GM19468 (cell line): Measurements from ENCODE around the gene NAPA.

Source experiments
- ATAC-seq: cut with Tn5 transposase; IDR thresholded peaks from one replicate; pipeline ENCODE4 v1.9.1; 2021; ENCODE audit warnings: mild to moderate bottlenecking, moderate library complexity, moderate number of reproducible peaks; ENCODE audit not compliant: unreplicated experiment; ENCODE audit errors: extremely low read depth

Gene NAPA

DNA sequence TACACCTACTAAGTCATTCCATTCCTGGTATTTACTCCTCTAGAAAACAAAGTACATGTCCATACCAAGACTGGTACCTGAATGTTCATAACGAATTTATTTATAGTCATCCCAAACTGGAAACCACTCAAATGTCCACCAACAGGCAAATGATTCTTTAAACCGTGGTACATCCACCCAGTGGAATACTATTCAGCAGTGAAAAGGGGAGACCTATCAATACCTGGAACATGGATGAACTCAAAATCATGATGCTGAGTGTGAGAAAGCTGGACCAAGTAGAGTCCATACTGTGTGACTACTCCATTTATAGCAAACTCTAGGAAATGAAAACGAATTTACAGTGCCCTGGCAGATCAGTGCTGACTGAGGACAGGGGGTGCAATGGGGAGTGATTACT, 11.9 kb upstream of the NAPA start:
- ATAC-seq = no peak

DNA sequence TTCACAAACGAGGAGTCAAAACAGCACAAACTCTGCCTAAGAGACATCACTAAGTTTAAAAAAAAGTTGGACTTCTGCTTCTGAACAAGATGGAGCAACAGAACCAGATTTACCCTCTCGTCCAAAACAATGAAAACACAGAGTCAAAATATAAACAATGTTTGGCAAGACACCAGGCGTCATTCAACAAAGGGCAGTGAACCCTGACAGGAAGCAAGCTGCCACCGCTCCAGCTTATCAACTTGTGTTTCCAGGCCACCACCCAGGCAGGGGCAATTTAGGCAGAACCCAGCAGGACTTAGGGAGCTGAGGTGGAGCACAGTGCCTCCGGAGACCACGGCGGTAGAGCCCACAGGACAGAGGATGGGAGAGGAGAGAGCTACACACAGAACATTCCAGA, 8.6 kb upstream of the NAPA start:
- no peak for ATAC-seq

DNA sequence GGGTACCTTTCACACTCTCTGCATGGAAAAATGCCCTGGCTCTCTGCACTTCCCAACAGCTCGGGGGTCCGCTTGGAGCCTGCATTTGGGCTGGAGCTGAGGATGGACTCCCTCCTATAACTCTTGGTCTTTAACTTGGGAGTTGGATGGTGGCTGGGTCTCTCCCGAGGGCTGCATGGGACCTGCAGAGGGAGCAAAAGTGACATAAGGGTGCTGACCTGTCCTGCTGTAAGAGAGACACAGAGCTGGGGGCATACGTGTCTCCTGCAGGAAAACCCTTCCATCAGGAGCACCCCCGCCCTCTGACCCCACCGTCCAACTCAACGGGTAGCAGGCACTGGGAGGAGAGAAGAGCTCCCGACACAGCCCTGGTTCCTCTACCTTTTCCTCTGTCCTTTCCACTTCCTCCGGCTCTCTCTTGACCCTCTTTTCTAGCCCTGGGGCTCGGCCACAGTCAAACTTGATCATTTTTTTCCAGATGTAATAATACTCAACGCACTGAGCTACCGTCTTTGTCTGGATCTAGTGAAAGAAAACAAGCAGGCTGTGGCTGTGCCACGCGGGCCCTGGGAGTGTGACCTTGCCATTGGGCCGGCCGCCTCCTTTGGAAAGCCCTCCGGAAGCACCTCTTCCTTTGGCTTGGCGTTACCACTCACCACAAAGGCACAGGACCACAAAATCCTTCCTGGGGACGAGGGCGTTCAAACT, 6.8 kb upstream of the NAPA start:
- no peak for ATAC-seq

DNA sequence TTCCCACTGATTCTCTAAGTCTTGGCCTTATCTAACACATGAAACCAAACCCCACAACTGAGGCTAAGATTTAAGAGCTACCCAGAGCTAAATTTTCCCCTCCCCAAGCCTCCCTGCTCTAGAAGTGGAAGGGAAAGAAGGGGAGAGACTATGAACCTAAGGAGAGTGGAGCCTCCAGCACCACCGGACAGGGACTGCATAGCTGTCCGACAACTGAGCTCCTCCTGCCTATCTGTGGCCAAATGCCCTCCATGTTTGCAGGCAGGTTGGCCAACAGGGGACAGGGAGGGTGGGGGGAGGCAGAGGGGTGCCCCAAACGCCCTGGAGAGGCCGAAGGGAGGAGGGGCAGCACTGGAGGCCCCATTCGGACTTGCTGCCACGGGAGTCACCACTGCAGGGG, 6.0 kb upstream of the NAPA start:
- ATAC-seq = no peak

DNA sequence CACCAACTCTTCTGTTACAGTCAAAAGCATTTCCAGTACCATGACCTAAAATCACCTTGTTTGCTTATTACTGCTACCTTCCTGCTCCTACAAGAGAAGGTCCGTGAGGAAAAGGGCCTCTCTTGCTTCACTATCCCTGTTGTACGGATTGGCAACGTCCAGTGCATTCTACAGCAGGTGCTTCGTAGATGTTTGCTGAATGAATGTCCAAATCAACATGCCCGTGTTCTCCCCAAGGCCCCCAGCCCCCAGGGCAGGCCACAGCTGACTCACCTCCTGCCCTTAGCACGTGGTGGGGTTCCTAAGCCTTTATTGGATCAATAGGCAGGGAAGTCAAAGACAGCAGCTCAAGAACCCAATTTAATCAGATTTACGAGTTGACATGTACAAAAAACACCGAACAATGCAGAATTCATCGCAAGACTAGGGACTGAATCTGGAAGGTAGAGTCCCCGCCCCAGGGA, 5.5 kb upstream of the NAPA start:
- no peak for ATAC-seq

DNA sequence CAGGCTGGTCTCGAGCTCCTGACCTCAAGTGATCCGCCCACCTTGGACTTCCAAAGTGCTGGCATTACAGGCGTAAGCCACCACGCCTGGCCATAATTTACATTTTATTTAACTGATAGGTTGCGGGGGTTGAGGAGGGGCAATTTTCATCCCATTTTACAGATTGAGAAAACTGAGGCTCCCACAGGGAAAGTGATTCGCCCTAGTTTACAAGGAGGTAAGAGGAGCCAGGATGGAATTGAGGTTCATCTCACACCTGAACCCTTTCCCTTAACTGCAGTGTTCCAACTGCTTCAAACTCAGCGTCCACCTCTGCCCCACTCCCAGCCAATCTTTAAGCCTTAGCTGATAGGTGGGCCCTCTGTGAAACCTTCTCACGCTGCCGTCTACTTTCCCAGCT, 4.0 kb upstream of the NAPA start:
- ATAC-seq = no peak

DNA sequence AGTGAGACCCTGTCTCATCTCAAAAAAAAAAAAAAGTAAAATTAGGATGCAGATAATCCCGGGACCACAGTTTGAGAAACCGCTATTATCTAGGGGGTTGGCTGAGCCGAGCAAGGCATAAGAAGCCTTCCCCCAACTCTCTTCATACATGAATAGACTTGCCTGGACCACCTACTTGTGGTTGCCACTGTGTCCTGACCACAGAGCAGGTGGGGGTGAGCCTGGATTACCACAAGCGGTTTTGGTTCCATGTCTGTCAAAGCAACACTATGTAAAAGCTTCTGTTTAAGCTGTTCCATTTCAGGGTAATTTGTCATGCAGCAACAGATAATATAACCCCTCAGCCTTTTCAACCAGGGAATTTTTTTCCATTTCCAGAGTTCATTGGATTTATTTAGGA, 3.3 kb upstream of the NAPA start:
- peak; percentile 22 for ATAC-seq

DNA sequence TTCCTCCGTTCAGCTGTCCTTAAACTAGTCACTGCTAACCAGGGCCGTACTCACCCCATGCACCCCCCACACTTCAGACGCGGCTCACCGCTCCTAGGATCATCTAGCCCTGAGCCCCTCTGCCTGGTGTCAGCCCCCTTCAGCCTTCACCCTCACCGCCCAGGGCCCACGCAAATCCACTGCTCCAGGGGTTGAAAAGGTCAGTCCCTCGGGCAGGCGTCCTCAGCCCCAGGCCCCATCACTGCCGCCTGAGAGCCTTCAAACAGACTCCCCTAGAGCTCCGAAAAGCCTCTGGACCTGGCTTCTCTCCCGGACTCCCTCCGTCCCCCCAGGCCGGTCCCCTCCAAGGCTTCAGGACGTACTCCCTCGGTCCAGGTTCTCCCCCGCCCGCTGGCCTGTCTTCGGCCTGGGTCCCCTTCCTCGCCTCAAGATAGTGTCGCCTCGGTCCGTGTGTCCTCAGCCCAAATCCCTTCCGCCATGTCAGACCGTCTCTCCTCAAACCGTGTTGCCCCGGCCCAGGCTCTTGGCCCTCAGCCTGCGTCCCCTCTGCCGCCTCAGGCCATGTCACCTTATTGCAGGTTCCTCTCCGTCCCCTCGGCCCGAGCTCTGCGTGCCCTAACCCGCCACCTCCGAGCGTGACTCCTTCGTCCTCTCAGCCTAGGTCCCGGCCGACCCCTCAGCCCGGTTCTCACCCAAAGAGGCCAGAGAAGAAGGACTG, 553 bp downstream of the NAPA start:
- ATAC-seq = no peak

DNA sequence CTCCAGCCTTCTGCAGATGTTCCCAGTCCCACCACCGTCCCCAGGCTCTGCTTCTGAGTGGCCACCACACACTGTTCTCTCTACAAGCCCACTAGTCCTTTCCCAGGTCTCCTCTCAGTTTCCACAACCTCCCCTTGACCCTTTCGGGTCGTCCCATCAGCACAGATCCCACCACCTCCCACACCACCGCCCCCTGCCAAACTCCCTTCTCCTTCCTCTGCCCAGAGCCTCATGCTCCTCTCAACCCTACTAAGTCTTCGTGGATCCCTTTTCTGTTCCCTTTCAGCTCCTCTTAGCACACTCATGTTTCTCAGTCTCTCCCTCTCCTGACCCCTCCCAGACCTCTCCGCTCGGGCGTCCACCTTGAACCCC, 1.9 kb downstream of the NAPA start:
- ATAC-seq = no peak

DNA sequence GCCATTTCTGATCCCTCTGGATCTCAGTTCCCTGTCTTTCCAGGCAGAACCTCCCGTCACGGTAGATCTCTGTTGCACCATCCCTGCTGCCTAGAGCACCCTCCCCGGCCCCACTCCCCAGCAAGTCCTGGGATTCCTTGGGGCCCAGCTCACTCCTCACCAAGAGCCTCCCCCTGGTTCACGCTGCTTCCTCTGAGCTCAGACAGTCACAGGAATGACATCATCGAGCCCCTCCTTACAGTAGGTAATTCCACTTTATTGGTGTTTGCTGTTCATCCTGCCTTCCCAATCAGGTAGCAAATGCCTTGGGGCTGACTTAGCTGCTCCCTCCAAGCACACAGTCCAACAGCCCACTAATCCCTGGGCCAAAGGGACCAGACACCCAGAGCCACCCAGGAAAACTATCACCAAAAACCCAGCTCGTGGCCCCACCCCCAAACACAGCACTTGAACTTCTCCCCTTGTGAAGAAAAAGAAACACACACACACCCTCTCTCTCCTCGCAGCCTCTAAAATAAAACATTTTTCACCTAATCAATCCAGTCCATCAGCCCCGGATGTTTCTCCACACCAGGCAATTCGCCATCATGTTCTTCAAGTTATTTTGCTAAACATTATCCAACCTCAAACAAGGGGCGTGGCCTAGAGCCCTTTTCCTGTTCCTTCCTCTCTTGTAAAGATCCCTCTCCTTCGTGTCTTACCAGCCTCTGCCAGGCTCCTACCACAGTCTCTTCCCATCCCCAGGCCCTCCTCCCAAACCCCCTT, 2.5 kb downstream of the NAPA start:
- ATAC-seq = no peak

DNA sequence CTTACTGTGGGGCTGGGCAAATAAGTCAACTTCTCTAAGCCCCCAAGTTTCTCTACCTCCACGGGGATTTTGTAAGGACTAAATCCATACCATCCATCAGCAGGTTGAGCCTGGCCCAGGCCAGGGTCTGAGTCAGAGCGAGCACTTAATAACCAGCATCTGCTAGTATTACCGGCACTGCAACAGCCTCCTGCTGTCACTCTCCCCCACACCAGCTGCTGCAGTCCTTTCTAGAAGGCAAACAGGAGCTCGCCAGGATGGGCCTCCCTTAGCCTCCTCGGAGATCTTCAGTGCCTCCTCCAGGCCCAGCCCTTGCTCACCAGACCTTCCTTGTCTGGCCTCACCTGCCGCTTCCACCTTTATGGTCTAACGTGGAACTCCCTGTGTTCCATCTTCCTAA, 3.2 kb downstream of the NAPA start:
- no peak for ATAC-seq

DNA sequence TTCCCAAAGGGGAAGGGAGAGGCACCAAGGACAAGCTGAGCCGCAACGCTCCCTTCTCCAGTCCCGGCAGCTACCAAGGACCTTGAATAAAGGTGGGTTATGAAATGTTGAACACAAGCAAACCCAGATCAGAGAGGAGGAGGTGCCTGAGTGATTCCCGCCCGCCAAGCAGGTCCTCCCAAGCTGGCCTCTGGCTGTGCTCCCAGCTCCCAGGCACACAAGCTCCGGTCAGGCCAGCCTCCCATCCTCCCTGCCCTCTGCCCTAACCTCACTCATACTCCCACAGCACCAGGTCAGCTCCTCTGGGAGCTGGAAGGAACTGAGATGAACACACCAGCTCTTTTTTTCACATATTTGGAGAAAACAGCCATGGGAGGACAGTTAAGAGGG, 3.7 kb downstream of the NAPA start:
- ATAC-seq = no peak

DNA sequence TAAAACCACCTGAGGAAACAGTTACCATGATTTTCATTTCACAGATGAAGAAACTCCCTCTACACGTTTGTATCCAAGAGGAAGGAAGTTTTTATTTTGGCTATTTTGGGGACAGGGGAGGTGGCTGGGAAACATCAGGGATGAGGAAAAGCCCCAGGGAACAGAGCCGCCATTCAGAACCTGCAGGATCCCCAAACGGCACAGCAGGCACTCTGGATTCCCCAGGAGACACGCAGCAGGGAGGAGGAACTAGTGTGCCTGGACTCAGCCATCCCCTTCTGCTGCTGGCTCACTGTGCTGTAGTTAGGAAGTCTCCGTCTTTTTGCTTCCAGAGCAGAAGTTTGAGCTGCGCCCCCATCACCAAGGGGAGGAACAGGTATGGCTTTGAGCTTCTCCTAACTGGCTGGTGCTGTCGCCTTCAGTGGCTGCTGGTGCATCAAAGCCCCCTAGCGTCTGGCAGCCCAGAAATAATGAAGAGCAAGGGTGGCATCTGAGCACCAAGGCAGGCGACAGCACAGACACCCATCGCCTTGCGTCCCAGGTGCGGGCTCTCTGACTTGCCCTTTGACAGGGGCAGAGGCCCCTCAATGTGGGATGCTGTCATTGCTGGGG, 4.2 kb downstream of the NAPA start:
- no peak for ATAC-seq

DNA sequence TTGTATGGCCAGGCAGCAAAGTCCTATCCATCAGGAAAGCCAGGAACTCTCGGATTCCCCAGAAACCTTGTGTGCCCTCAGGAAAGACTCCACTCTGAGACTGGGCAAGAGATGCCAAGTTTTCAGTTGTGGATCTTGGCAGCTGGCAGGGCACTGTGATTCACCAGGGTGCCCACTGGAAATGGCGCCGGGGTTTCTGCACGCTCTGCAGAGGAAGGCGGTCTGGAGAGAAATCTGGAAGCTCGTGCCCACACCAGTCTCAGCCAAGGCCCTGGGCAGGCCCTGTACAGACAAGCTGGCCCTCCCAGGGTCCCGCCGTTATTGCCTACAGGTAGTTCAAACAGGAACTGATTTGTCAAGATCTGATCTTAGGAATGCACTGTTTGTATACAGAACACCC, 4.9 kb downstream of the NAPA start:
- ATAC-seq = no peak

DNA sequence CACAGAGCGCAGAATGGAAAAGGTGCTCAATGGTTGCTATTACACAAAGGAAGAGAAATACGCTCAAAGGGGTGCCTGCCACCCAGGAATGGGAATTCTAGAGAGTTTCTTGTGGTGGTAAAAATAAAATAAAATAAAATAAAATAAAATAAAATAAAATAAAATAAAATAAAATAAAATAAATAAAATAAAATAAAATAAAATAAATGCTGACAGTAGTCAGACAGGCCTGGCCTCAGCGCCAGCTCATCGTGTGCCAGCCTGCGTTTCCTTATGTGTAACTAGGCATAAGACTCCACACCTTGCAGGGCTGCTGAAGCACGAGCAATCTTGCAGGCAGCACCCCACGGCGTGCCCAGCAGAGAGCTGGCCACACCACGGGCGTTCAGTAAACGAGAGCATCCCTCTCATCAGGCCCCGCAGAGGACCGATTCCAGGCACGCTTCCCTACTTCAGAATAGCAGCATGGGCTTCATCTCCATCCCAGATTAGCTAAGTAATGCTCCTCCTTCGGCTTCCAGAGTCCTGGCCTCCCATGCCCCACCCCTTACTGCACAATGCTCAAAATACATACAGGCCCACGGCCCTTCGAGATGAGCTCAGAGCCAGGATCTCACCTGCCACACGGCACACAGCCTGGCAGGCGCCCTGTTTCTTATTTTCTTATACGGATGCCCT, 5.6 kb downstream of the NAPA start:
- ATAC-seq = no peak

DNA sequence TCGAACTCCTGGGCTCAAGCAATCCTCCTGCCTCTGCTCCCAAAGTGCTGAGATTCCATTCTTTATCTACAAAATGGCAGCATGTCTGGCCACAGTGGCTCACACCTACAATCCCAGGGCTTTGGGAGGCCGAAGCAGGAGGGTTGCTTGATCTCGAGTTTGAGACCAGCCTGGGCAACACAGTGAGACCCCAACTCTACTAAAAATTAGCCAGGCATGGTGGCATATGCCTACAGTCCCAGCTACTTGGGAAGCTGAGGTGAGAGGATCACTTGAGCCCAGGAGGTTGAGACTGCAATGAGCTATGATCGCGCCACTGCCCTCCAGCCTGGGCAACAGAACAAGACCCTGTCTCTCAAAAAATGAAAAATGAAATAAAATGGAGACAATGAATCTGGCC, 6.1 kb downstream of the NAPA start:
- no peak for ATAC-seq

DNA sequence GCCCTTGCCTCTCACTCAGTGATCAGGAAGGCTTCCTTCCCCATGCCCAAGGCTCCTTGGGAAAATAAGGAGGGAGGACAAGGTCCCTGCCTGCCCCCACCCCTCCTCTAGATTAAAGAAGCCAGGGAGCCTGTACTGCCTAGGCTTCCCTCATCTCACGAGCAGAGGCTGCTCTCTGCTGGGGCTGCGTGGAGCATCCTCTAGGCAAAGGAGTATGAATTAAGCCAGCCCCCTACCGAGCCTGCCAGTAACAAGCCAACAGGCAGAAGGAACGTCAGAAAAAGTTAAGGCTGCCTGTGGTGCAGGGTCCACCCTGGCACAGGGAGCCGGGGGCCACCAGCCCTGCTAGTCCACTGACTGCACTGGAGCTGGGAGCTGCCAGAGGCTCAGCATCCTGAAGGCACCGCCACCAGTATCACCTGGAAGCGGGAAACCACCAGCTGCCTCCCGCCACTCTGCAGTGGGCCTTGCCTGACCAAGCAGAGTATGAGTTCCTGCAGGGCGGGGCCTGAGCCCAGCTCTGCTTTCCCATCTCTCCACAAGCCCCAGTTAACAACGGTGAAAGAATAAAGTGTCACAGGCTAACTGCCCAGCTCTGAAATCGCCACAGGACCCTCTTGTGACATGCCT, 6.8 kb downstream of the NAPA start:
- ATAC-seq = no peak

DNA sequence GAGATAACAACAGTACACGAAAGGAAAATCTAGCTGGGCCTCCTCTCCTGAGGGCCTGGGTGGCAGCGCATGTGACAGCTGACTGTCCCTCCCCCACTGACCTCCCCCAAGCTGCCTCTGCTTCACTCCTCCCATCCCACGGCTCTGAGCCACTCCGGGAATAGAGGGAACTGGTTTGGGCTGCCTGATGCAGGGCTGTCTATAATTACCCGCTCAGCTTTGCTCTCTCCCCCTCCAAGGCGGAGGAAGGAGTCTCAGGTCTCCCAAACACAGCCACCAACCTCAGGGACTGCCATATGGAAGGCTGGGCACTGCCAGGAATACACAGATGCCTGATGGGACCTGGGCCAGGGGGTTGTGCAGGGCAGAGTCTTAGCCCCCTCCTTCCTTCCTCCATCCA, 7.9 kb downstream of the NAPA start:
- no peak for ATAC-seq

DNA sequence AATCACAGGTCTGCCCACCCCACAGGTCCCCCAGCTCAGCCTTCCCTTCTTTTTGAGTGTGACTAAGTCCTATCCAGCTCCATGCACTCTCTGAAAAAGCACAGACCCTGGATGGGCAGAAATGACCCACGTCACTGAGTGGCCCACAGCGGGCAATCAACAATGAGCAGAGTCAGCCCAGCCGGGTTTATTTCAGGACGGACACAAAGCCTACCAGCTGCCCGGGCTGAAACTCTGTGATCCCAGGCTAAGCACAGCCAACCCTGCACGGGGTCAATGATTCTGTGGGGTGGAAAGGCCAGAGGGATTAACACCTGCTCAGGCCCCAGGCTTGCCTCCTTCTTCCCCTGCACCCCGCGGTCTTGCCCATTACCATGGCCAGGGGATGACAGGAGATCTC, 8.4 kb downstream of the NAPA start:
- no peak for ATAC-seq

DNA sequence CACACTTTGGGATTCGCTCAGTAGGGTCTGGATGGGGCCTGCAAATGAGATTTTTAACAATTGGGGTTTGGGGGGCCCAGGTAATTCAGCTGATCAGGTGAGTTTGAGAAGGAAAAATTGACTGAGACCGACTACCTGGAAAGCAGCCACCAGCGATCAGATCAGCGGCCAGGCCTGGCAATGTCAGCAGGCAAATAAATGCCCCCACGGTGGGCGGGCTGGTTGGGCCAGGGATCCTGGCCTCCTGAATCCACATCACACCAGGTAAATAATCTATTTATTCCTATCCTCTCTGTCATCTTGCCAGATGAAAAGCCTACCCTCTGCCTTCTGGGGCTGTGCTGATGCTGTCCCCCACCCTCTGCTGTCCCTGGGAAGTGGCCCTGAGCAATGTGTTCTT, 9.4 kb downstream of the NAPA start:
- ATAC-seq = no peak
